Chondrocyte (in vitro differentiated cells): ENCODE results near the gene AJAP1. TPM values are rescaled to one million over a fixed set of nuclear protein-coding genes. Genes with fewer than 3 reads are reported as not detected.

ENCODE experiments used
- DNase-seq: peaks from one replicate; pipeline ENCODE4 v3.0.0; 2021; ENCODE audit warnings: mixed read lengths, low spot score
- H3K27ac Mint-ChIP-seq: one replicate; pipeline ENCODE4 v1.8.0; 2021; ENCODE audit warnings: mild to moderate bottlenecking, moderate library complexity, mixed read lengths; ENCODE audit not compliant: unreplicated experiment
- H3K27me3 Mint-ChIP-seq: 2 replicates; pipeline ENCODE4 v1.8.0; 2021; ENCODE audit warnings: low read depth, mixed read lengths
- H3K36me3 Mint-ChIP-seq: 2 replicates; pipeline ENCODE4 v1.8.0; 2021; ENCODE audit warnings: low read depth, mixed read lengths
- H3K4me1 Mint-ChIP-seq: 2 replicates; pipeline ENCODE4 v1.8.0; 2021; ENCODE audit warnings: low read depth, mild to moderate bottlenecking, mixed read lengths
- H3K4me3 Mint-ChIP-seq: one replicate; pipeline ENCODE4 v1.8.0; 2021; ENCODE audit warnings: mild to moderate bottlenecking, moderate library complexity, mixed read lengths; ENCODE audit not compliant: unreplicated experiment
- H3K9me3 Mint-ChIP-seq: 2 replicates; pipeline ENCODE4 v1.8.0; 2021; ENCODE audit warnings: low read depth, mixed read lengths
- total RNA-seq: library from RNA; stranded (reverse); gene quantifications from 3 replicates; pipeline ENCODE4 v1.2.1, GENCODE V29; 2021
- TF ChIP-seq, protein P1 (sequence below): fragments of 200-600 bp; sonication (generic); IDR thresholded peaks from 2 replicates; pipeline ENCODE4 v1.5.0; 2021; ENCODE audit warnings: antibody characterized with exemption, mild to moderate bottlenecking, moderate library complexity

AJAP1 gene
- total RNA-seq, 1 donor from 2014 or later = not detected

DNA sequence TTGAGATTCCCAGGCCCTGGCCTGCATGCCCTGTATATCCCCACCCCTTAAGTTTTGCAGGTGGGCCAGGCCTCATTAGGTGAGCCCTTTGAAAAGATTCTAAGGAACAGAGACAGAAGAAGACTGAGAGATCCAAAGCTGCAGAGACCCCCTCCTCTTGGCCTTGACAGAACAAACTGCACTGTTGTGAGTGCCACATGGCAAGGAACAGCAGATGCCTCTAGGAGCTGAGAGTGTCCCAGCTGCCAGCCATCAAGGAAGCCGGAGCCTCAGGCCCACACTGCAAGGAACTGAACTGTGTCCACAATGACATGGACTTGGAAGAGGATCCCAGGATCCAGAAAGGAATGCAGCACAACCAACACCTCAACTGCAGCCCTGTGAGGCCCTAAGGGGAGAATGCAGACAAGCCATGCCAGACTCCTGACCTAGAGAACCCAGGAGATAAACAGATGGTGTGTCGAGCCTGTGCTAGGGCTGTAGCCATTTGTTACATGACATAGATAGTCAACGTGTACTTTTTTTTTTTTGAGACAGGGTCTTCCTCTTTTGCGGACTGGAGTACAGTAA lies 182.7 kb downstream of the AJAP1 start:
- no peaks in the 10 kb centered on the region for H3K4me1 Mint-ChIP-seq
- no peaks in the 10 kb centered on the region for H3K36me3 Mint-ChIP-seq
- H3K4me3 Mint-ChIP-seq = no peak overlapping the region
- TF ChIP-seq, protein P1, sequence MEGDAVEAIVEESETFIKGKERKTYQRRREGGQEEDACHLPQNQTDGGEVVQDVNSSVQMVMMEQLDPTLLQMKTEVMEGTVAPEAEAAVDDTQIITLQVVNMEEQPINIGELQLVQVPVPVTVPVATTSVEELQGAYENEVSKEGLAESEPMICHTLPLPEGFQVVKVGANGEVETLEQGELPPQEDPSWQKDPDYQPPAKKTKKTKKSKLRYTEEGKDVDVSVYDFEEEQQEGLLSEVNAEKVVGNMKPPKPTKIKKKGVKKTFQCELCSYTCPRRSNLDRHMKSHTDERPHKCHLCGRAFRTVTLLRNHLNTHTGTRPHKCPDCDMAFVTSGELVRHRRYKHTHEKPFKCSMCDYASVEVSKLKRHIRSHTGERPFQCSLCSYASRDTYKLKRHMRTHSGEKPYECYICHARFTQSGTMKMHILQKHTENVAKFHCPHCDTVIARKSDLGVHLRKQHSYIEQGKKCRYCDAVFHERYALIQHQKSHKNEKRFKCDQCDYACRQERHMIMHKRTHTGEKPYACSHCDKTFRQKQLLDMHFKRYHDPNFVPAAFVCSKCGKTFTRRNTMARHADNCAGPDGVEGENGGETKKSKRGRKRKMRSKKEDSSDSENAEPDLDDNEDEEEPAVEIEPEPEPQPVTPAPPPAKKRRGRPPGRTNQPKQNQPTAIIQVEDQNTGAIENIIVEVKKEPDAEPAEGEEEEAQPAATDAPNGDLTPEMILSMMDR = no peak
- peaks cover 18% of the 10 kb centered on the region for H3K9me3 Mint-ChIP-seq
- no peaks in the 10 kb centered on the region for H3K27me3 Mint-ChIP-seq
- no peak overlapping the region for H3K27ac Mint-ChIP-seq
- DNase-seq = no peak

DNA sequence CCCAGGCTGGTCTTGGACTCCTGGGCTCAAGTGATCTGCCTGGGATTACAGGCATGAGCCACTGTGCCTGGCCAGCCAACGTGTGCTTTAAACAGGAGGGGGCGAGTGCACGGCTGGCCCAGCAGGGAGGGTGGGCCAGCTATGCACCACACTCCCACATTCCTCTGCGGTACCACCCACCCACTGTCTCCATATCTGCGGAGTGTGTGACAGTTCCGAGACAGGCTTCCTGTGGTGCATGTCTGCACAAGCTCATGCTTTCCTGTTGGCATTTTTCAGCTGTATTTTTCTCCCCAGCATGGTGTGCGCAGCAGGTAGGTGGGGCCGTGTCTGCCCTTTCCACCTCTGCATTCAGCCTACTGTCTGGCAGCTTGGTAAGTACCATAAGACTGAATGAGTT lies 183.3 kb downstream of the AJAP1 start:
- H3K27me3 Mint-ChIP-seq = no peaks in the 10 kb centered on the region
- H3K36me3 Mint-ChIP-seq = no peaks in the 10 kb centered on the region
- H3K4me1 Mint-ChIP-seq = no peaks in the 10 kb centered on the region
- TF ChIP-seq, protein P1 = no peak
- H3K4me3 Mint-ChIP-seq = no peak overlapping the region
- no peak for DNase-seq
- no peak overlapping the region for H3K27ac Mint-ChIP-seq
- H3K9me3 Mint-ChIP-seq = peaks cover 18% of the 10 kb centered on the region

DNA sequence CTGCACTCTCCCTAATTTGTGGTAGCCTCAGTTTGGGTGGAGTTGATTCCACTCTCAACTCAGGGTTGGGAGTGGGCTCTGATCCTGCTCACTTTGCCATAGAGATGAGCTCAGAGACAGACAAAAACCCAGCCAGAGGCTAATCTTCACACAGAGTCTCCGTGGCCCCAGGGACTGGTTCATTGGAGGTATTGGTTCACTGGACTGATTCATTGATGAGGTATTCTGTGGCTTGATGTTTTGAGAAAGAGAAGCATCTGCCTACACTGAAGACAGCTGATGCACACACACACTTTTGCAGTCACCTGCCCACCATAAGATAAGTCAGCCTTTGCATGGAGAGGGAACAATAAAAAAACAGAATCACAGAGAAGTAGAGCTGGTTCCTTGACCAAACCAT lies 183.8 kb downstream of the AJAP1 start:
- H3K4me3 Mint-ChIP-seq = no peak overlapping the region
- peaks cover 18% of the 10 kb centered on the region for H3K9me3 Mint-ChIP-seq
- H3K27me3 Mint-ChIP-seq = no peaks in the 10 kb centered on the region
- no peaks in the 10 kb centered on the region for H3K36me3 Mint-ChIP-seq
- H3K4me1 Mint-ChIP-seq = no peaks in the 10 kb centered on the region
- no peak overlapping the region for H3K27ac Mint-ChIP-seq
- TF ChIP-seq, protein P1 = no peak
- no peak for DNase-seq
